Measurements from ENCODE around the gene SNRNP40.

Gene SNRNP40

GRCh38 chr1:31296486-31297276 lies at the start of gene SNRNP40, which contains the start of gene ZCCHC17:
Gene SNRNP40 (minus strand): TSS chr1:31296788. CDS start chr1:31296751, 37 bp downstream.
Gene ZCCHC17 (plus strand): TSS chr1:31297032. CDS start chr1:31310099, 13,067 bp downstream.
- DNase-seq (ENCODE audit: low read depth in 2 of 2), result peak; percentile 99

- no peak for DNase-seq (ENCODE audit: low read depth in 2 of 2)
These were observed 49.0 kb upstream of the SNRNP40 start for GRCh38 chr1:31345635-31346034.

GRCh38 chr1:31344503-31344902 lies 47.9 kb upstream of the SNRNP40 start:
- no peak for DNase-seq (ENCODE audit: low read depth in 2 of 2)

- DNase-seq (ENCODE audit: low read depth in 2 of 2), result no peak
These were observed 40.3 kb upstream of the SNRNP40 start for GRCh38 chr1:31336687-31337467.

- peak; percentile 20 to 21 for DNase-seq (ENCODE audit: low read depth in 2 of 2)
These were observed 38.4 kb upstream of the SNRNP40 start for GRCh38 chr1:31335007-31335406.

GRCh38 chr1:31327381-31327780 lies 30.8 kb upstream of the SNRNP40 start:
- peak in 1 of 2 experiments; percentile 5 for DNase-seq (ENCODE audit: low read depth in 2 of 2)

- no peak for DNase-seq (ENCODE audit: low read depth in 2 of 2)
These were observed 29.9 kb upstream of the SNRNP40 start for GRCh38 chr1:31326461-31326860.

- DNase-seq (ENCODE audit: low read depth in 2 of 2), result no peak
These were observed 28.4 kb upstream of the SNRNP40 start for GRCh38 chr1:31324992-31325391.

GRCh38 chr1:31324093-31324492 lies 27.5 kb upstream of the SNRNP40 start:
- no peak for DNase-seq (ENCODE audit: low read depth in 2 of 2)

GRCh38 chr1:31318146-31318545 lies 21.6 kb upstream of the SNRNP40 start:
- DNase-seq (ENCODE audit: low read depth in 2 of 2), result no peak

GRCh38 chr1:31315902-31316301 lies 19.3 kb upstream of the SNRNP40 start:
- no peak for DNase-seq (ENCODE audit: low read depth in 2 of 2)

- DNase-seq (ENCODE audit: low read depth in 2 of 2), result peak; percentile 58 to 68
These were observed 13.6 kb upstream of the SNRNP40 start for GRCh38 chr1:31310198-31310597.

- no peak for DNase-seq (ENCODE audit: low read depth in 2 of 2)
These were observed 11.4 kb upstream of the SNRNP40 start for GRCh38 chr1:31308036-31308435.

GRCh38 chr1:31306278-31306677 lies 9.7 kb upstream of the SNRNP40 start:
- peak; percentile 81 to 84 for DNase-seq (ENCODE audit: low read depth in 2 of 2)

- no peak for DNase-seq (ENCODE audit: low read depth in 2 of 2)
These were observed 6.3 kb upstream of the SNRNP40 start for GRCh38 chr1:31302709-31303441.

- DNase-seq (ENCODE audit: low read depth in 2 of 2), result no peak
These were observed 3.6 kb upstream of the SNRNP40 start for GRCh38 chr1:31300193-31300592.

GRCh38 chr1:31299365-31299764 lies 2.8 kb upstream of the SNRNP40 start:
- no peak for DNase-seq (ENCODE audit: low read depth in 2 of 2)

GRCh38 chr1:31297277-31298247 lies 974 bp upstream of the SNRNP40 start:
- no peak for DNase-seq (ENCODE audit: low read depth in 2 of 2)

- no peak for DNase-seq (ENCODE audit: low read depth in 2 of 2)
These were observed 608 bp downstream of the SNRNP40 start for GRCh38 chr1:31295874-31296485.

- DNase-seq (ENCODE audit: low read depth in 2 of 2), result no peak
These were observed 7.6 kb downstream of the SNRNP40 start for GRCh38 chr1:31289021-31289420.

Measured in fibroblast of skin of left quadriceps (primary cell).